ENCODE measurements around the gene DSCAML1.

GRCh38 chr11:117647872-117648271, 149.1 kb downstream of the DSCAML1 start:
- TF ChIP-seq, protein P1, sequence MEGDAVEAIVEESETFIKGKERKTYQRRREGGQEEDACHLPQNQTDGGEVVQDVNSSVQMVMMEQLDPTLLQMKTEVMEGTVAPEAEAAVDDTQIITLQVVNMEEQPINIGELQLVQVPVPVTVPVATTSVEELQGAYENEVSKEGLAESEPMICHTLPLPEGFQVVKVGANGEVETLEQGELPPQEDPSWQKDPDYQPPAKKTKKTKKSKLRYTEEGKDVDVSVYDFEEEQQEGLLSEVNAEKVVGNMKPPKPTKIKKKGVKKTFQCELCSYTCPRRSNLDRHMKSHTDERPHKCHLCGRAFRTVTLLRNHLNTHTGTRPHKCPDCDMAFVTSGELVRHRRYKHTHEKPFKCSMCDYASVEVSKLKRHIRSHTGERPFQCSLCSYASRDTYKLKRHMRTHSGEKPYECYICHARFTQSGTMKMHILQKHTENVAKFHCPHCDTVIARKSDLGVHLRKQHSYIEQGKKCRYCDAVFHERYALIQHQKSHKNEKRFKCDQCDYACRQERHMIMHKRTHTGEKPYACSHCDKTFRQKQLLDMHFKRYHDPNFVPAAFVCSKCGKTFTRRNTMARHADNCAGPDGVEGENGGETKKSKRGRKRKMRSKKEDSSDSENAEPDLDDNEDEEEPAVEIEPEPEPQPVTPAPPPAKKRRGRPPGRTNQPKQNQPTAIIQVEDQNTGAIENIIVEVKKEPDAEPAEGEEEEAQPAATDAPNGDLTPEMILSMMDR (IDR thresholded peaks at IDR 0.05): no peak
- no peak for TF ChIP-seq POLR2A (IDR thresholded peaks at IDR 0.05)
